Testis (tissue), 2 donors: ENCODE results near the gene UGT1A10.

ENCODE experiments used
- POLR2A ChIP-seq: fragments of 450-650 bp; IDR thresholded peaks from one replicate; pipeline ENCODE4 v1.6.1; 2017; ENCODE audit warnings: antibody characterized with exemption, mild to moderate bottlenecking, moderate library complexity
- TF ChIP-seq, protein P1 (sequence below), 3 experiments: fragments of 450-650 bp in 2 of 3; fragments of 200-600 bp in 1 of 3; sonication (generic) in 1 of 3; IDR thresholded peaks; one replicate each; pipeline ENCODE4 v1.5.1; 2016 to 2019; ENCODE audit warnings: antibody characterized with exemption in 3 of 3, mild to moderate bottlenecking in 2 of 3, moderate library complexity in 1 of 3

- TF ChIP-seq, protein P1, sequence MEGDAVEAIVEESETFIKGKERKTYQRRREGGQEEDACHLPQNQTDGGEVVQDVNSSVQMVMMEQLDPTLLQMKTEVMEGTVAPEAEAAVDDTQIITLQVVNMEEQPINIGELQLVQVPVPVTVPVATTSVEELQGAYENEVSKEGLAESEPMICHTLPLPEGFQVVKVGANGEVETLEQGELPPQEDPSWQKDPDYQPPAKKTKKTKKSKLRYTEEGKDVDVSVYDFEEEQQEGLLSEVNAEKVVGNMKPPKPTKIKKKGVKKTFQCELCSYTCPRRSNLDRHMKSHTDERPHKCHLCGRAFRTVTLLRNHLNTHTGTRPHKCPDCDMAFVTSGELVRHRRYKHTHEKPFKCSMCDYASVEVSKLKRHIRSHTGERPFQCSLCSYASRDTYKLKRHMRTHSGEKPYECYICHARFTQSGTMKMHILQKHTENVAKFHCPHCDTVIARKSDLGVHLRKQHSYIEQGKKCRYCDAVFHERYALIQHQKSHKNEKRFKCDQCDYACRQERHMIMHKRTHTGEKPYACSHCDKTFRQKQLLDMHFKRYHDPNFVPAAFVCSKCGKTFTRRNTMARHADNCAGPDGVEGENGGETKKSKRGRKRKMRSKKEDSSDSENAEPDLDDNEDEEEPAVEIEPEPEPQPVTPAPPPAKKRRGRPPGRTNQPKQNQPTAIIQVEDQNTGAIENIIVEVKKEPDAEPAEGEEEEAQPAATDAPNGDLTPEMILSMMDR (IDR thresholded peaks at IDR 0.05) = no peak
- no peak for TF ChIP-seq POLR2A
Measured at GRCh38 chr2:233655043-233655442, 18.8 kb downstream of the UGT1A10 start.
